K562 (cell line): ENCODE measurements around the gene HAUS1. TPM values are rescaled to one million over a fixed set of nuclear protein-coding genes. Genes with fewer than 3 reads are reported as not detected.

ENCODE experiments used
- ATAC-seq: fragments of 200-7000 bp; cut with Tn5 transposase; 3 replicates; pipeline ENCODE4 v1.9.1; 2020; ENCODE audit warnings: moderate library complexity
- BruUV-seq: library from RNA; stranded (reverse); fragments of 400-500 nt; replicated peaks from 2 replicates; lab custom pipeline; 2021; lab: Mats Ljungman, UMichigan
- CTCF ChIA-PET: fragments of 300-600 bp; formaldehyde crosslinking; extraction: SDS; loops from one replicate; lab custom pipeline; 2021; ENCODE audit warnings: low intra/inter-chr PET ratio; lab: Yijun Ruan, JAX
- POLR2A ChIA-PET: fragments of 300-600, 350-650 bp; sonication (Branson Sonifier 250); formaldehyde crosslinking; extraction: SDS; loops from one replicate; lab custom pipeline; 2021; ENCODE audit warnings: antibody characterized with exemption, inconsistent platforms; lab: Yijun Ruan, JAX
- DNase-seq, 4 experiments: peaks; one replicate each; pipeline versions ENCODE4 v3.0.0 to v3.0.0-alpha.2; 2011 to 2018; ENCODE audit warnings: low spot score in 3 of 4, mixed read lengths in 3 of 4; ENCODE audit errors: extremely low read depth in 1 of 4
- FAIRE-seq: peaks from 2 replicates; lab custom pipeline; 2011; peaks lifted over from hg19 to GRCh38; lab: Jason Lieb, UNC
- H2AFZ ChIP-seq: 2 replicates; pipeline ENCODE4 v1.6.0; 2011; ENCODE audit warnings: low read depth, low read length, control low read depth, inconsistent platforms
- H3K27ac ChIP-seq: fragments of 200-600 bp; 3 replicates; pipeline ENCODE4 v1.8.0; 2011; ENCODE audit warnings: low read depth, mild to moderate bottlenecking, control low read depth, inconsistent platforms, low read length, moderate library complexity, mixed read lengths; ENCODE audit errors: extremely low read depth
- H3K27me3 ChIP-seq, 2 experiments: fragments of 300-600 bp in 1 of 2; 2 replicates in 1 of 2; 3 replicates in 1 of 2; pipeline versions ENCODE4 v1.6.0 to v1.8.0; 2011; ENCODE audit warnings: inconsistent platforms in 2 of 2, low read length in 2 of 2, mild to moderate bottlenecking in 1 of 2, mixed read lengths in 1 of 2, moderate library complexity in 1 of 2; ENCODE audit not compliant: control insufficient read depth in 2 of 2, insufficient read depth in 2 of 2
- H3K36me3 ChIP-seq: fragments of 300-600 bp; 3 replicates; pipeline ENCODE4 v1.8.0; 2011; ENCODE audit warnings: mild to moderate bottlenecking, low read length, inconsistent platforms; ENCODE audit not compliant: control insufficient read depth, insufficient read depth
- H3K4me1 ChIP-seq, 2 experiments: fragments of 200-600 bp in 1 of 2; replicated peaks in 1 of 2; 2 replicates in 1 of 2; 3 replicates in 1 of 2; pipeline versions ENCODE4 v1.5.1 to v1.8.0; 2011; ENCODE audit warnings: inconsistent platforms in 2 of 2, low read length in 2 of 2, mild to moderate bottlenecking in 1 of 2, mixed read lengths in 1 of 2, moderate library complexity in 1 of 2; ENCODE audit not compliant: control insufficient read depth in 2 of 2, insufficient read depth in 2 of 2
- H3K4me2 ChIP-seq: 2 replicates; pipeline ENCODE4 v1.6.1; 2011; ENCODE audit warnings: low read length, control low read depth, inconsistent platforms, mixed read lengths; ENCODE audit not compliant: insufficient read depth
- H3K4me3 ChIP-seq: fragments of 200-600 bp; sonication (generic), shearing (Covaris generic); 2 replicates; pipeline ENCODE4 v1.5.1; 2016; ENCODE audit warnings: control low read depth, inconsistent platforms
- H3K79me2 ChIP-seq: fragments of 200-600 bp; 3 replicates; pipeline ENCODE4 v1.8.0; 2011; ENCODE audit warnings: low read length, inconsistent platforms; ENCODE audit not compliant: control insufficient read depth, insufficient read depth
- H3K9ac ChIP-seq, 2 experiments: 2 replicates each; pipeline versions ENCODE4 v1.6.0 to v1.6.1; 2011; ENCODE audit warnings: low read depth in 2 of 2, low read length in 2 of 2, control low read depth in 1 of 2, inconsistent platforms in 1 of 2, mild to moderate bottlenecking in 1 of 2, mixed read lengths in 1 of 2; ENCODE audit not compliant: insufficient read depth in 1 of 2
- H3K9me1 ChIP-seq: one replicate; pipeline ENCODE4 v1.6.0; 2011; ENCODE audit warnings: inconsistent platforms, mild to moderate bottlenecking, low read length, moderate library complexity; ENCODE audit not compliant: control insufficient read depth, insufficient read depth
- H3K9me3 ChIP-seq: replicated peaks from 2 replicates; pipeline ENCODE4 v1.5.1; 2011; ENCODE audit warnings: low read depth, low read length, inconsistent platforms; ENCODE audit not compliant: control insufficient read depth, insufficient read depth
- H4K20me1 ChIP-seq: replicated peaks from 2 replicates; pipeline ENCODE4 v1.6.1; 2011; ENCODE audit warnings: low read length, inconsistent platforms, mixed read lengths; ENCODE audit not compliant: control insufficient read depth, insufficient read depth
- ARID2 ChIP-seq: fragments of 450-650 bp; IDR thresholded peaks from 2 replicates; pipeline ENCODE4 v1.6.1; 2017; ENCODE audit warnings: antibody characterized with exemption, mild to moderate bottlenecking
- CBX5 ChIP-seq: IDR thresholded peaks from 2 replicates; pipeline ENCODE4 v1.6.1; 2014; ENCODE audit warnings: low read depth, borderline replicate concordance
- FUS ChIP-seq: fragments of 200-400 bp; formaldehyde crosslinking; optimal IDR thresholded peaks from 2 replicates; pipeline ENCODE3; 2017; ENCODE audit warnings: low read depth, low read length
- NCOA6 ChIP-seq: fragments of 450-650 bp; IDR thresholded peaks from 2 replicates; pipeline ENCODE4 v1.6.1; 2017; ENCODE audit warnings: mild to moderate bottlenecking
- NR1H2 ChIP-seq: sonication (generic); formaldehyde crosslinking; IDR thresholded peaks from 2 replicates; pipeline ENCODE4 v1.4.0; 2020; ENCODE audit warnings: mild to moderate bottlenecking, missing genetic modification reagents
- POLR2A ChIP-seq: fragments of 450-650 bp; conservative IDR thresholded peaks from 2 replicates; pipeline ENCODE4 v1.6.1; 2016
- PTBP1 ChIP-seq: fragments of 200-400 bp; formaldehyde crosslinking; IDR thresholded peaks from 2 replicates; pipeline ENCODE4 v1.6.1; 2017; ENCODE audit warnings: low read depth, low read length
- SRSF3 ChIP-seq: fragments of 200-400 bp; formaldehyde crosslinking; IDR thresholded peaks from 2 replicates; pipeline ENCODE4 v1.6.1; 2016; ENCODE audit warnings: mild to moderate bottlenecking, low read length, moderate library complexity; ENCODE audit not compliant: insufficient read depth
- TEAD2 ChIP-seq: fragments of 450-650 bp; IDR thresholded peaks from 2 replicates; pipeline ENCODE4 v1.6.1; 2016; ENCODE audit warnings: missing genetic modification characterization, control low read depth, missing compliant biosample characterization
- WGBS: fragments of 100-300 bp; shearing (Covaris generic); methylation state at CpG from one replicate; pipeline ENCODE4 v1.1.6; 2016; ENCODE audit warnings: low coverage, mixed read lengths; ENCODE audit not compliant: insufficient coverage; ENCODE audit errors: missing lambda C conversion rate; 5-methylcytosine and 5-hydroxymethylcytosine counted together
- in situ Hi-C: fragments of 300-500 bp; cut with MboI; formaldehyde crosslinking; loops from 4 replicates; pipeline ENCODE4 v1.15.0; 2018; ENCODE audit warnings: inconsistent platforms, mixed read lengths
- intact Hi-C: fragments of 100-400 bp; cut with micrococcal nuclease; formaldehyde crosslinking; loops from 2 replicates; pipeline ENCODE4 v1.14.2; 2022
- polyA plus RNA-seq, 8 experiments: library from polyadenylated mRNA; depleted of rRNA in 4 of 8; stranded (reverse) in 5 of 8; unstranded in 3 of 8; fragments of >200 nt; fragmentation: Nextera tagmentation in 2 of 8; fragmentation: Illumina TruSeq in 1 of 8; extraction: Ambion mirVana in 2 of 8; extraction: Trizol in 1 of 8; gene quantifications; 2 replicates each; pipeline versions ENCODE4 v1.2.1 to v1.2.3, GENCODE V29; 2011 to 2014; ENCODE audit warnings: inconsistent platforms in 1 of 8, missing spikeins in 1 of 8
- total RNA-seq, 7 experiments: library from RNA; depleted of rRNA in 6 of 7; stranded (reverse); fragments of >200 nt in 6 of 7; fragmentation: Illumina TruSeq in 2 of 7; extraction: Trizol in 2 of 7; gene quantifications; 2 replicates each; pipeline versions ENCODE4 v1.2.1 to v1.2.3, GENCODE V29; 2011 to 2021; ENCODE audit warnings: low replicate concordance in 1 of 7
- TF ChIP-seq, protein P1 (sequence below), 2 experiments: fragments of 450-650 bp in 1 of 2; sonication (generic) in 1 of 2; formaldehyde crosslinking in 1 of 2; IDR thresholded peaks; 2 replicates each; pipeline versions ENCODE4 v1.7.1 to v1.9.0; 2016 to 2022; ENCODE audit warnings: inconsistent platforms in 1 of 2, mild to moderate bottlenecking in 1 of 2, missing genetic modification reagents in 1 of 2
- TF ChIP-seq, protein P2 (sequence below), 3 experiments: fragments of 200-800 bp in 1 of 3; fragments of 250-450 bp in 1 of 3; fragments of 450-650 bp in 1 of 3; sonication (Bioruptor Pico) in 1 of 3; sonication (Bioruptor generic) in 1 of 3; formaldehyde crosslinking in 1 of 3; IDR thresholded peaks; 2 replicates each; pipeline versions ENCODE4 v1.6.1 to v1.8.0; 2016 to 2022; ENCODE audit warnings: mild to moderate bottlenecking in 2 of 3, missing genetic modification characterization in 2 of 3, missing compliant biosample characterization in 1 of 3, moderate library complexity in 1 of 3

The HAUS1 gene
- total and polyA plus RNA-seq, 9 of the 15 experiments (the other 6 are each of a cell fraction or from before 2014, with no cell fraction given), result 45.6 to 135 (median 76.3) TPM

DNA sequence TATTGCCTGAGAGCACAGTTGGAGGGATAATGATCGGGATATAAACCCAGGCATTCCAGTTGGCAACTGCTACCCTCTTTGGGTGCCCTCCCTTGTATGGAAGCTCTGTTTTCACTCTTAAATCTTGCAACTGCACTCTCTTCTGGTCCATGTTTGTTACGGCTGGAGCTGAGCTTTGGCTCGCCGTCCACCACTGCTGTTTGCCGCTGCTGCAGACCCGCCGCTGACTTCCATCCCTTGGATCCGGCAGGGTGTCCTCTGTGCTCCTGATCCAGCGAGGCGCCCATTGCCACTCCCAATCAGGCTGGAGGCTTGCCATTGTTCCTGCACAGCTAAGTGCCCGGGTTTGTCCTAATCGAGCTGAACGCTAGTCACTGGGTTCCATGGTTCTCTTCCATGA, 60.7 kb downstream of the HAUS1 start:
- no peak for FAIRE-seq
- WGBS, result 84% methylated on average over 8 of the region's 13 CpGs
- in situ Hi-C loops, result no loop called here
- H3K9ac ChIP-seq, result no peak overlapping the region
- intact Hi-C loops, result no loop called here
- CTCF ChIA-PET, result no interaction called here
- no peak for ATAC-seq
- H3K27me3 ChIP-seq, result no peaks in the 10 kb centered on the region
- H3K4me2 ChIP-seq, result no peak overlapping the region
- H4K20me1 ChIP-seq, result no peaks in the 10 kb centered on the region
- H3K4me1 ChIP-seq, result peaks cover 14 to 32% of the 10 kb centered on the region in 2 experiments; a peak in 4 of 5 replicates
- no peak for DNase-seq
- POLR2A ChIA-PET, result interaction anchor here (0.8 kb wide), 1 partner anchor 9 kb away, joined by 5 read pairs; a partner anchor contains a TSS
- no peak overlapping the region for H3K4me3 ChIP-seq
- H3K36me3 ChIP-seq, result no peaks in the 10 kb centered on the region
- peak overlapping the region; percentile 31 for H2AFZ ChIP-seq
- no TSS peak for BruUV-seq
- no peaks in the 10 kb centered on the region for H3K9me1 ChIP-seq
- H3K27ac ChIP-seq, result no peak overlapping the region
- no peaks in the 10 kb centered on the region for H3K9me3 ChIP-seq
- H3K79me2 ChIP-seq, result no peaks in the 10 kb centered on the region
- TF ChIP-seq CBX5, result no peak
- TF ChIP-seq TEAD2 (tag), result no peak
- TF ChIP-seq PTBP1, result no peak
- TF ChIP-seq POLR2A, result no peak
- TF ChIP-seq SRSF3, result no peak
- TF ChIP-seq NCOA6, result no peak
- no peak for TF ChIP-seq ARID2
- TF ChIP-seq FUS, result no peak
- TF ChIP-seq, protein P1, sequence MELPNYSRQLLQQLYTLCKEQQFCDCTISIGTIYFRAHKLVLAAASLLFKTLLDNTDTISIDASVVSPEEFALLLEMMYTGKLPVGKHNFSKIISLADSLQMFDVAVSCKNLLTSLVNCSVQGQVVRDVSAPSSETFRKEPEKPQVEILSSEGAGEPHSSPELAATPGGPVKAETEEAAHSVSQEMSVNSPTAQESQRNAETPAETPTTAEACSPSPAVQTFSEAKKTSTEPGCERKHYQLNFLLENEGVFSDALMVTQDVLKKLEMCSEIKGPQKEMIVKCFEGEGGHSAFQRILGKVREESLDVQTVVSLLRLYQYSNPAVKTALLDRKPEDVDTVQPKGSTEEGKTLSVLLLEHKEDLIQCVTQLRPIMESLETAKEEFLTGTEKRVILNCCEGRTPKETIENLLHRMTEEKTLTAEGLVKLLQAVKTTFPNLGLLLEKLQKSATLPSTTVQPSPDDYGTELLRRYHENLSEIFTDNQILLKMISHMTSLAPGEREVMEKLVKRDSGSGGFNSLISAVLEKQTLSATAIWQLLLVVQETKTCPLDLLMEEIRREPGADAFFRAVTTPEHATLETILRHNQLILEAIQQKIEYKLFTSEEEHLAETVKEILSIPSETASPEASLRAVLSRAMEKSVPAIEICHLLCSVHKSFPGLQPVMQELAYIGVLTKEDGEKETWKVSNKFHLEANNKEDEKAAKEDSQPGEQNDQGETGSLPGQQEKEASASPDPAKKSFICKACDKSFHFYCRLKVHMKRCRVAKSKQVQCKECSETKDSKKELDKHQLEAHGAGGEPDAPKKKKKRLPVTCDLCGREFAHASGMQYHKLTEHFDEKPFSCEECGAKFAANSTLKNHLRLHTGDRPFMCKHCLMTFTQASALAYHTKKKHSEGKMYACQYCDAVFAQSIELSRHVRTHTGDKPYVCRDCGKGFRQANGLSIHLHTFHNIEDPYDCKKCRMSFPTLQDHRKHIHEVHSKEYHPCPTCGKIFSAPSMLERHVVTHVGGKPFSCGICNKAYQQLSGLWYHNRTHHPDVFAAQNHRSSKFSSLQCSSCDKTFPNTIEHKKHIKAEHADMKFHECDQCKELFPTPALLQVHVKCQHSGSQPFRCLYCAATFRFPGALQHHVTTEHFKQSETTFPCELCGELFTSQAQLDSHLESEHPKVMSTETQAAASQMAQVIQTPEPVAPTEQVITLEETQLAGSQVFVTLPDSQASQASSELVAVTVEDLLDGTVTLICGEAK (IDR thresholded peaks at IDR 0.05), result no peak
- TF ChIP-seq, protein P1 (CRISPR knock-in tag; IDR thresholded peaks at IDR 0.05), result no peak
- TF ChIP-seq, protein P2, sequence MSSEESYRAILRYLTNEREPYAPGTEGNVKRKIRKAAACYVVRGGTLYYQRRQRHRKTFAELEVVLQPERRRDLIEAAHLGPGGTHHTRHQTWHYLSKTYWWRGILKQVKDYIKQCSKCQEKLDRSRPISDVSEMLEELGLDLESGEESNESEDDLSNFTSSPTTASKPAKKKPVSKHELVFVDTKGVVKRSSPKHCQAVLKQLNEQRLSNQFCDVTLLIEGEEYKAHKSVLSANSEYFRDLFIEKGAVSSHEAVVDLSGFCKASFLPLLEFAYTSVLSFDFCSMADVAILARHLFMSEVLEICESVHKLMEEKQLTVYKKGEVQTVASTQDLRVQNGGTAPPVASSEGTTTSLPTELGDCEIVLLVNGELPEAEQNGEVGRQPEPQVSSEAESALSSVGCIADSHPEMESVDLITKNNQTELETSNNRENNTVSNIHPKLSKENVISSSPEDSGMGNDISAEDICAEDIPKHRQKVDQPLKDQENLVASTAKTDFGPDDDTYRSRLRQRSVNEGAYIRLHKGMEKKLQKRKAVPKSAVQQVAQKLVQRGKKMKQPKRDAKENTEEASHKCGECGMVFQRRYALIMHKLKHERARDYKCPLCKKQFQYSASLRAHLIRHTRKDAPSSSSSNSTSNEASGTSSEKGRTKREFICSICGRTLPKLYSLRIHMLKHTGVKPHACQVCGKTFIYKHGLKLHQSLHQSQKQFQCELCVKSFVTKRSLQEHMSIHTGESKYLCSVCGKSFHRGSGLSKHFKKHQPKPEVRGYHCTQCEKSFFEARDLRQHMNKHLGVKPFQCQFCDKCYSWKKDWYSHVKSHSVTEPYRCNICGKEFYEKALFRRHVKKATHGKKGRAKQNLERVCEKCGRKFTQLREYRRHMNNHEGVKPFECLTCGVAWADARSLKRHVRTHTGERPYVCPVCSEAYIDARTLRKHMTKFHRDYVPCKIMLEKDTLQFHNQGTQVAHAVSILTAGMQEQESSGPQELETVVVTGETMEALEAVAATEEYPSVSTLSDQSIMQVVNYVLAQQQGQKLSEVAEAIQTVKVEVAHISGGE (CRISPR knock-in tag; IDR thresholded peaks at IDR 0.05), result no peak
- TF ChIP-seq NR1H2 (CRISPR knock-in tag), result no peak
